HG03045 (cell line): ENCODE measurements around the gene POLR1C.
"Not testable (repeated sequence)": the region's sequence is repeated elsewhere in the genome, so short reads cannot be mapped to it uniquely, and the experiment has no call there.

Source experiments
- ATAC-seq: cut with Tn5 transposase; IDR thresholded peaks from one replicate; pipeline ENCODE4 v1.9.1; 2021; ENCODE audit warnings: mild to moderate bottlenecking, moderate library complexity; ENCODE audit not compliant: unreplicated experiment

Gene POLR1C

DNA sequence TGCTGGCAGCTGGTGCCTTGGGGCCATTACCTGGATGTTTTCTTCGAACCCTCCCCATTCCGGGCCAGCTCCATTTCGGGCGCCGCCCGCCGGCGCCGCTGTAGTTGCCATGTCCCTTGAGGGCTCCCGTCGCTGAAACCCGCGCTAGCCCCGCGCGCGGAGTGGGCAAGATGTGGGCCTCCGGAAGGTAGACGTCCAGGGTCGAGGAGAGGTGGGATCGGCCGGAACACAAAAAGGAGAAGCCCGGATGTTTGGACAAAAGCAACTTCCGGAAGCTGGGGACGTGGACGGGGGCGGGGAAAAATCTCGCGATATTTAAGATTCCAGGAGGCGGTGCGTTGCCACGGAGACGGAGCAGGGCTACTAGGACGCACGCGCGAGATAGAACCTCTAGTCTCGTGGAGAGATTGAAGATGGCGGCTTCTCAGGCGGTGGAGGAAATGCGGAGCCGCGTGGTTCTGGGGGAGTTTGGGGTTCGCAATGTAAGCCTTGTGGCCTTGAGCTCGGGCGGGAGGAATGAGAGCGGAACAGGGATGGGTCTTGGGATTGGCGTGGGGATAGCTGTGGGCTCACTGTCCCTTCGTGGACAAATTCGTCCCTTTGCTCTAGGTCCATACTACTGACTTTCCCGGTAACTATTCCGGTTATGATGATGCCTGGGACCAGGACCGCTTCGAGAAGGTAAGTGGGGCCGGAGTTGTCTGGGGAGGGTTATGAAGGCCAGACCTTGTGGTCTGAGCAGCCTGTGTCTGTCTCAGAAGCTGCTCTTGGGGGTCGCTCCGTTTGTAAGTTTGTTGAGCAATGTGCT is at the start of gene POLR1C, which contains the start of gene YIPF3:
Gene POLR1C, plus strand, starts transcription at position 393 of the 808 bp plus-strand sequence. Its CDS starts 21 bp downstream, at position 414.
Gene YIPF3, minus strand, starts transcription at position 230 of the 808 bp plus-strand sequence. Its CDS starts 119 bp downstream, at position 111.
- ATAC-seq = peak; percentile 83

DNA sequence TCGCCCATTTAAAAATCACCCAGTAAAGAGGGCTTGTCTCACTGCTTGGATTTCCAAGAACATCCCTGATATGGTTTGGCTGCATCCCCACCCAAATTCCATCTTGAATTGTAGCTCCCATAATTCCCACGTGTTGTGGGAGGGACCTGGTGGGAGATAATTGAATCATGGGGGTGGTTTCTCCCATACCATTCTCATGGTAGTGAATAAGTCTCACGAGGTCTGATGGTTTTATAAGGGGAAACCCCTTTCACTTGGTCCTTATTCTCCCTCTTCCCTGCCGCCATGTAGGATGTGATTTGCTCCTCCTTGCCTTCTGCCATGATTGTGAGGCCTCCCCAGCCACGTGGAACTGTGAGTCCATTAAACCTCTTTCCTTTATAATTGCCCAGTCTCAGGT is 49.6 kb upstream of the POLR1C start:
- not testable (repeated sequence) for ATAC-seq

GRCh38 chr6:43467752-43468151 is 49.1 kb upstream of the POLR1C start:
- ATAC-seq = no peak

DNA sequence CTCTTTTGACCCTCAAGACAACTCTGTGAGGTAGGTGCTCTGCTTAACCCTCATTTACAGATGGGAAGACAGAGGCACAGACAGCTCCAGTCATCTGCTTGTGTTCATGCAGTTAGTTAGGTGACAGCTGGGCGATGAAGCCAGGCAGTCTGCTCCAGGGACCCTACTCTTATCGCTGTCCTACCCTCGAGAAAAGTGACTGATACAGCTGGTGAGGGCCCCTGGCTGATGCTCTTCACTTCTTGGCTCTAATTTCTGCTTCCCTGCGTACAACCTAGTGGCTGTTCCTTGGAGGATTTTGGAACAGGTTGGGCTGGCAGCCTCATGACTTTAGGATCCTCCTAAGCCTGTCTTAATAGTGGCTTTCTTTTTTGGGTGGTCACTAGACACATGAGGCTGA is 48.6 kb upstream of the POLR1C start:
- ATAC-seq = no peak

DNA sequence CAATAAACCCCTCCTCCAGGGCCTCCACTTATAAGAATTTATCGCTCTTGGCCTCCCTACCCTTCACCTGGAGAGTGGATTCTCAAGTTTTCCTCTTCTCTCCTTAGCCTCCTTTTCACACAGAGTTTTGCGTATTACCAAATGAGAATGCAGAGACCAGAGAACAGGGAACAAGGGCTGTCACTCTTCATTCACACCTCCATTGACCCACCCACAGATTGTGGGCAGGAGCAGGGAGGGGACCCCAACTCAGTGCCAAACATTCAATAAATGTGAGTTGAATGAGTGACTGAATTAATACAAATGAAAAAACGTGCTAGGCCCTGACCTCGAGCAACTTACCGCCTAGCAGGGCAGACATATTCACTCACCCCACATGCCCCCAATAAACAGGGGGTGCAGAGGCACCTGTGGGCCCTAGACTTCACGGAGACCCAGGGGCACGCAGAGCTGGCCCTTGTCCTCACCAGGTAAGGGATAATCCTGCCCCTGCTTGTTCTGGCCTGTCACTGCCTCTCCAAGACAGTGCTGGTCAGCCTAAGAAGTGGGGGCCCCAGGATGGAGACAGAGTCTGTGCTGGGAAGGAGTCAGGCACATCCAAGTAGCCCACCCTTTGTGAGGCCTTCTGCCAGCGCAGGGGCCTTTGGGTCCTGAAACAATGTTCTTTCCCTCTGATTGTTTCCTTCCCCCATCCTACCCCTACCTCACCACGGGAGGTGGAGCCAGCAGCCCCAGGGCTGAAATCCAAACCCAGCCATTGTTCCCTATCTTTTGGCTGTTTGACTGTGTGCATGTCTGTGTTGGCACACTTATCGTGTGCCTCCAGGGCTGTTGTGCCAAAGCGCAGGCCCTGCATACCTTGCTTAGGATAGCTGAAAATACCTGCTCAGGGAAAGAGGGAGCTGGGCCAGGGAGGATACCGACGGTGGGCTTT is 47.9 kb upstream of the POLR1C start:
- ATAC-seq = no peak

- ATAC-seq = no peak
Observed at GRCh38 chr6:43469947-43470346, 46.9 kb upstream of the POLR1C start.

DNA sequence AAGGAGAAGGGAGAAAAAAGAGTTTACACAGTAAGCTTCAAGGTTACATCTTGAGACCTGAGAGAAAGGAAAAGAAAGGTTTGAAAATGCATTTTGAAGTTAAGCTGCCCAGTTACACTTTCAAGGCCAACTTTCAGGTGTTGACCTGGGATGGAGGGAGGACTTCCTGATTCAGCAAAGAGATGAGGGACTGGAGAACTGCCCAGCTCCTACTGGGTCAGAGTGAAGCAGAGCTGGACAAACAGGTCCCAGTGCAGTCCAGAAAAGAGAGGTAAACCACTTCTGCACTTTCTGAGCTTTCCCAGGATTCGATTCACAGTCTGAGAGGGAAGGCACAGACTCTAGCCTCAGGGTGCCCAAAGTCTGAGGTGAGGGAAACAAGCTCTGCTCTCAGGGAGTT is 45.5 kb upstream of the POLR1C start:
- ATAC-seq = no peak

DNA sequence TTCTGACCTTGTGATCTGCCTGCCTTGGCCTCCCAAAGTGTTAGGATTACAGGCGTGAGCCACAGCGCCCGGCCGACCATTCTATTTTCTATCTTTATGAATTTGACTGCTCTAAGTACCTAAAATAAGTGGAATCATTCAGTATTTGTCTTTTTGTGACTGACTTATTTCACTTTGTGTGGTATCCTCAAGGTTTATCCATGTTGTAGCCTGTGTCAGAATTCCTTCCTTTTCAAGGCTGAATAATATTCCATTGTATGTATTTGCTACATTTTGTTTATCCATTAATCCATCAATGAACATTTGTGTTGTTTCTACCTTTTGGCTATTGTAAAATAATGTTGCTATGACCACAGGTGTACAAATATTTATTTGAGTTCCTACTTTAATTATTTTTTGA is 44.4 kb upstream of the POLR1C start:
- no peak for ATAC-seq

DNA sequence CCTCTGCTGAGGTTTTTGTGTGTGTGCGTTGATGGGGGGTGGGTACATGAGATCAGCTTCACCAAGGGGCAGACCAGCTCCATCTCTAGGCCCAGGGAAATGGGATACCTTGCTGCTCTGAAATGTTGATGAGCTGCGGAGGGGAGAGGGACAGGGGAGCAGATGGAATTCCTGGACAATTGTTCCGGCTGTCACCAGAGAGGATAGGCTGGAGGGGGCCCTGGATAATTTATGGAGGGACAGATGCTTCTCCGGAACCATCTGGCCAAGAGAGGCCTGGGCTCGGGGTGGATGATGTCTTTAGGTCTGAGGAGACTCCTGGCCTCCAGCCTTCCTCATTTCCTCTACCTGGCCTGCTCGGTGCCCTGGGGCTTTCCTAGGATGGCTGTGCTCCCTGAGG is 41.4 kb upstream of the POLR1C start:
- no peak for ATAC-seq

DNA sequence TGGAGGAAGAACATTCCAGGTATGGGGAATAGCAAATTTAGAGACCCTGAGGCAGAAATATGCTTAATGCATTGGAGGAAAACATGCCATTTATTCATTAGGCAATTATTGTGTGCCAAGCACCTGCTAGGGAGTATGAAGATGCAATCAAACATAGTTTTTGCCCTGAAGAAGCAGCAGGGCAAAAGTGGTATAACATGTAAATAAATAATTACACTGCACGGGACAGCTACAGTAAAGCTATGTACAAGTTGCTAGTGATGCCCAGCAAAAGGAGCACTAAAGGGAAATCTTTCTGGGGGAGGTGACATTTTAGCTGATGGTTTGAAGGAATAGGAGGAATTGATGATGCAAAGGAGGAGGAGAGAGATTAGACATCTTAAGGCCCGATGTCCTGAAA is 40.1 kb upstream of the POLR1C start:
- no peak for ATAC-seq

DNA sequence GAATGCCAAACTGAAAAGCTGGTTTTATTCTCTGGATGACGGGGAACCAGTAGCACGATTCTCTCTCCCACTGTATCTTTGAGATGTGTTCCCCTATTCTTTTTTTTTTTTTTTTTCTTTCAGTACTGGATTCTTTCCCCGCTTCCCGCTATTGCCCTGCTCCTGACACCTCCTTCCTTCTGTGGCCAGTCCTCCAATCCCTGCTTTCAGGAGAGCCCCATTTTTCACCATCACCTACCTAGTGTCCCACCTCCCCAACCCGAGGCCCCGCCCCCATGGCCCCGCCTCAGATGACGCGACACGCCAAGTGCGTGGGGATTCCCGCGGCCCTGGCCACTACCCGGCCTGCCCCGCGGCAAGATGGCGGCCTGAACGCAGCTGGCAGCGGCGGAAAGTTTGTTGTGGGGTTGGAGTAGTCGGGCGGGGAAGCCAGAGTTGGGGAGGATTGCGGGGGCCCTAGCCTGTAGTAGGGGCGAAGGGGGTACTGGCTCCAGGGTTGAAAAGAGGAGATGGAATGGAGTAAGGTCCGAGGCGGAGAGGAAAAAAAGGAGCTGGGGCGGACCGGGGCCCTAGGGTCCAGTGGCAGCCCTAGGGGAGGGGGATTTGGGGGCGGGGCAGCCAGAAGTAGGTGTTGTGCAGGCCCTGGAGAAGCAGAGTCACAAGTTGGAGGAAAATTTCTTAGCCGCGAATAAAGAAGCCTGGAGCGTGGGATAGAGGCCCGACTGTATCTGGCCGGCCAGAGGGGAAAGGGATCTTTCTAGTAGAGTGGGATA is 39.5 kb upstream of the POLR1C start, which contains the start of gene TJAP1:
Gene TJAP1, plus strand, starts transcription at position 336 of the 773 bp plus-strand sequence. CDS start 21,432 bp downstream, outside the sequence.
- peak; percentile 91 for ATAC-seq

DNA sequence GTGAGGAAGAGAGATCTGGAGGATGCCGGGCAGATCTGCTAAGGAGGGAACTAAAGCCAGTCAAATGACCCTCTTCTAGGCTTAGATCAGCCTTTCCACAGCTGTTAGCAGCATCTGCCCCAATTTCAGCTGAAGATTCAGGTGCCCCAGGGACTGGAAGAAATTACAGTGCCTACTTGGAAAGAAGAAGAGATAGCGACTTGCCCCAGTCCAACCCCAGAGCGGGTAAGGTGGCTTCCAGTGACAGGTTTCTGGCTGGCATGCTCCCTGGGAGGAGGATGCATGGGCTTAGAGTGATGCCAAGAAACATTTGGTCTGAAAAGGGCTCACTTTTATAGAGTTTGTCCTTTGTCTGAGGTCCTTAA is 38.9 kb upstream of the POLR1C start:
- ATAC-seq = no peak

DNA sequence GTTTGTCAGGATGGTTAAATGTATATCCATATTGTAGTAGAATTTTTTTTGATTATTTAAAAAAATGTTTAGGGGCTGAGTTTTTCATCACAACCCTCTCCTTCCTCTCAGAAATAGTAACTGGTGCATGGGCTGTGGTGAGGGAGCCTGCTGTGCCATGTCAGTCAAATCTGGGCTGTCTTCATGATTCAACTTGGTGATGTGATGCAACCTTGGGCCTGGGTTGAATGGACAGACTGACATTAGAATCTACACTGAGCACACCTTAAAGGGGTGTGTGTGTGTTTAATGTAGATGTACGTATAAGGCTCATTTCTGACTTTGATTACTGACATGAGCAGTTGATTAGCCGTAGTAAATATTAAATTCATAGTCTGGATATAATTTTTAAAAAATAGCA is 35.8 kb upstream of the POLR1C start:
- ATAC-seq = no peak

DNA sequence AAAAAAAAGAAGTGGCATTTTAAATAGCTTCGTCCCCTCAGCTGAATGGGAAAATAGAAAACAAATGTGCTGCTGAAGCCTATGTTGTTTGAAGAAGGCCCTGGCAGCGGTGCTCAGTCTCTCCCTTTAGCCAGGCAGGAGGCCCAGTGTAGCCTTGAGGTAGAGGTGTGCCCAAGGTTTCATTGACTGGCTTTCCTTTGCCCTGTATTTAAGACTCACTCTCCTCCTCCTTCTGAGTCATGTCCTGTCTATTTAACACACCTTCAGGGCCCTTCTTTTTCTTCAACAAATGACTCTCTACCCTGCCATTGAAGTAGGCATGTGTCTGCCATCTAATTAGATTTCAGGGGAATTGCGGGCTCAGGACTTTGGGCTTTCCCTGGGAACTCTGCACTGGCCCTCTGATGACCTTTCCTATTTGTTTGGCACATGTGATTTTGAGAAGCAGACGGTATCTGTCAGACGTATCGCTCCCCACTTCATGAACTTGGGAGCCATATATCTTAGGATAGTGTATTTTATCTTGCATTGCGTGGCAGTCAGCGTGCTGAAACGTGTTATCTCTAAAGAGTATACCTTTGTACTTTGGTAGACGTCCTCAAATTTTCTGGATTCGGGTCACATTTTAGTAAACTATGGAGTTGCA is 35.2 kb upstream of the POLR1C start:
- ATAC-seq = no peak

DNA sequence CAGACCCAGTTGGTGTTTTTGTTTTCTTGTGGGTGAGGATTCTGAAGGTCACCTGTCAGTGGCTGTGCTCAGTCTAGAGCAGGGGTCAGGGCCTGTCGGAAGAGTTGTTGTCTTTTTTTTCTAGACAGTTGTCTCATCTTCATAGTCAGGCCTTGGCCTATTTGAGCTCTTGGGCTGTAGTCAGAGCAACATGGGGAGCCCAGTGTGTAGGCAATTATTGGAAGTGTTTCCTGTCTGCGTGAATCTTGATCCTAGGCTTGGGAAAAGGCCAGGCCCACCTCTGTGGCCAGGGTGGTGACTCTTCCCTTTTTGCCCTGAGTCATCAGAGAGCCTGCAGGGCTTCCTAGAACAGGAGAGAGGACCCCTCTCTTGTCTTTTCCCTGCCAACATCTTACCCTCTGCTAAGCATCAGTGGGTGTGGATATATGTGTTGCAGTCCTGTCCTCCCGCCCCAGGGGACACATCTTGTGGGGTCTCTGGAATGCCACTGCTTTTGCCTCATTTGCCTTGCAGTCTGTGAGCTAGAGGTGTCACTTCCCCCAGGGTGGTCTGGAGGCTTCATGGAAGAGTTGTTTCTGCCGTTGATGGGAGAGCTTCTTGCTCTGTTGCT is 28.1 kb upstream of the POLR1C start:
- ATAC-seq = no peak

DNA sequence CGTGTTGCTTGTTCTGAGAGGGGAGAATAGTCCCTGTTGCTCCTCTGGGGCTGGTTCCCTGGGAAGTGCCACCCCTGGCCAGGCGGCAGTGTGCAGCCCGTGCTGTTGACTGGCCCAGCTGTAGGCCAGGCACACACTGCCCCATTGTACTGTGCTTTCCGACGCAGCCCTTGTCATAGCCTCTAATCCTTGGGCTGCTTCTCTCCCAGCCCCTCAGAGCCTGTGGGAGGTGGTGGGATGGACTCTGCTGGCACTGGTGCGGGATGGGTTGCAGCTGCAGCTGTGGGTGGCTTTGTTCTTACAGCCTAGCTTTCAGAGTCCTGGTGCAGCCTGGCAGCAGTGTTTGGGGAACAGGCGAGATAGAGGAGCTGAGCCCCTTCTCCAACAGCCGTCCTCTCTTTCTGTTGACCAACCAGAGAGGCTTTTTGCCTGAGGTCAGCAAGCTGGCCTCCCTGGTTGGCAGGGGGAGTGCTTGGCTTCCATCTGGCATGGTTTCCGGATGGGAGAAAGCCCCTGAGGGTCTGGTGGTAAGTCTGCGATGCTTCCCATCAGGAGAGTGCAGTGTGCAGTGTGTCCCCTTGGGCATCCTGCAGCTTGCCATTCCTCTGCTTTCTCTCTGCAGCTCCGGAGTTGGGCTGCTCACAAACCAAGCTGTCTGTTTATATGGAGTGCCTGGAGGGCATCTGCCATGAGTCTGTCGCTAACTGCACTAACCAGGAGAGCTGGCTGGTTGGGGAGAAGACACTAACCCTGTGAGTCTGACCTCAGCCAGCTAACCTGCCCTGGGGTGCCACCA is 27.4 kb upstream of the POLR1C start:
- no peak for ATAC-seq

GRCh38 chr6:43490523-43490939 is 26.4 kb upstream of the POLR1C start:
- no peak for ATAC-seq

DNA sequence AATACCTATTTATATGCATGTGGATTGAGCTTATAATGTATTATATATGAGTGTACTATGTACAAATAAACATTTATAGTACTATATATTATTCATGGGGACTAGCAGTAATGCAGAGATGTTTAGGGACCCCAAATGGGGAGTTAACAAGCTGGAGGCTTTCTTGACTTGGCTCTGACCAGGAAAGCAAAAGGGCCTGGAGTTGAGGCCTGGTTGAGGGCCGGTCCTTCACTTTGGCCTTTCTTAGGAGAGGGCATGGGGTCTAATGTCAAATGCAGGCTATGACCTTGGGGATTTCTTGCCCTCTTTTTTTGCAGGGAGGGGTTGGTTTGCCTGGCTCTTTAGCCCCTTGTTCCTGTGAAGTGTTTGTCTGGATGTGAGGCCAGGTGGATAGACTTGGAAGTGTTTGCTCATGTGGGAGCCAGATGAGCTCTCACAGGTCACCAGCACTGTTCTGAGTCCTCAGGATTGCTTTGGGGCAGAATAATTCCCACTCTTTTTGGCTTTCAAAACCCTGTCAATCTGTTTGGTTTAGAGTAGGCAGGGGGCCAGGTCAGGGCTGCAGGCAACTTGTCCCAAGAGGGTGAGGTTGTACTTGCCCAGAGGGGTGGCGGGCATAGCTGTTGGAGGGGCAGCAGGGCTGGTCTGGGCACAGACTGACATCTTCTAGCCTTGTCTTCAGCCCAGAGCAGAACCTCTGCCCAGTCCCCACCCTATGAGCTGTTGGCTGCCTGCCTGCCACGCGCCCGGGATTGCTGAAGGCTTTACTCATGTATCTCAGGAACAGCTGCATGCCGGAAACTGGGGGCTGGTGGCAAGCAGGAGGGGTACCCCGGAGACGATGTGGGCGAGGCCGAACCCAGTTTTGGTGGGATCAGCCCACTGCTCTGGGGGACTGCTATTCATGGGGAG is 24.9 kb upstream of the POLR1C start:
- ATAC-seq = no peak
